ENCODE results near the gene RER1.

RER1 gene

DNA sequence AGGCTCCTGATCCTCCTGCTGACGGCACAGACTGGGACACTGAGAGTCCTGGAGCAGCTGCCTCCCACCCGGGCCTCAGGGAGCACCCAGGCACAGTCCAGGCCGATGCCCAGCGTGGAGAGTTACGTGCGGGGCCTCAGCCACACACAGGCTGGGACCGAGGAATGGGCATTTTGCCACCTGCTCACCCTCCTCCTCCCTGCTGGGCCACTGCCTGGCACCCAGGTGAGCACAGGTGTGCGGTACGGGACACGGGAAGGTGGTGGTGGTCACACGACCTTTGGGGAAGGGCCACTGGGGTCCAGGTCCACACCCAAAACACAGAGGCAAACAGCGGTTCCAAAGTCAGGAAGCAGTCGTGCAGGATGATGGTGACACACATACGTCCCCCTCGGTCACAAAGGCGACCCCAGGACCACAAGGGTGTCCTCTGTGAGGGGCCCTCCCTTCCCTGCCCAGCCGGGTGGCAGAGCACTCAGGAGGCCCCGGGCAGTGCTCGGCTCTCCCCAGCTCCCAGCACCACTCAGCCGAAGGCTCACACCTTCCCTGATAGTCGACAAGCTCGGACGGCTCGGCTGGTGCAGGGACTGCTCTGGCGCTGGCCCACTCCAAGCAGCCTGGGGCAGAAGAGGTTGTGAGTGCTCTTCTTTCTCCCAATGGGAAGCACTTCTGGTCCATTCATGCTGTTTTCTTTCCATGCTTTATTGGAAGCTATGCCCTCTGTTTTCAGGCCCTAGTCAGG is 14.5 kb upstream of the RER1 start:
- no peak for DNase-seq

DNA sequence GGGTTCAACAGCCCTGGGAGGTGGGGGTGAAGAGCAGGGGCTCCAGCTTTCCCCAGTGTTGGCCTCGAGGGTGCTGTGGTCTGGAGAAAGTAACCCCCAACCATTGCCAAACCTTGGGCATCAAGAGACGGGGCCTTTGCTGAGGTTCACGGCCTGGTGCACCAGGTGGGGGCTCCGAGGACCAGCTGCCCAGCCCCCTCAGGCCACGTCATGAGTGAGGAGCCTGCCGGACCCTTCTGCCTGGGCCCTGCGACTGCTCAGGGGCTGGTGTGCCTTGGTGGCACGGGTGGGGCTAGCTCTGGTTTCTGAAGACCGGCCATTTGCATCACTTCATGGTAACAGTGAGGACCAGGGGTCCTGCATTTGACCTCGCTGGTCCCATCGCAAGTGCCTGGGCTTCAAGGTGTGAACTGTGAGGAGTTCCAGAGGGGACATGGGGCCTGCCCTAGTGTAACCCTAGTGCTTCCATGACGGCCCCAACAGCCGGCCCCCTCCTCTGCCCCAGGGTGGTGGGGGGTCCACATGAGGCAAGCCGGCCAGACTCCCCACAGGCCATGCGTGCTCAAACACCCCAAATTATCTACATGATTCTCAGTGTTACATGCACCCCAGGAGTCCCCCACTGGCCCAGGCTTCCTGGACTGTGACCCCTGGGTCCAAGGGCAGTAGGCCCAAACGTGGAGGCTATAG is 13.7 kb upstream of the RER1 start:
- DNase-seq = no peak

DNA sequence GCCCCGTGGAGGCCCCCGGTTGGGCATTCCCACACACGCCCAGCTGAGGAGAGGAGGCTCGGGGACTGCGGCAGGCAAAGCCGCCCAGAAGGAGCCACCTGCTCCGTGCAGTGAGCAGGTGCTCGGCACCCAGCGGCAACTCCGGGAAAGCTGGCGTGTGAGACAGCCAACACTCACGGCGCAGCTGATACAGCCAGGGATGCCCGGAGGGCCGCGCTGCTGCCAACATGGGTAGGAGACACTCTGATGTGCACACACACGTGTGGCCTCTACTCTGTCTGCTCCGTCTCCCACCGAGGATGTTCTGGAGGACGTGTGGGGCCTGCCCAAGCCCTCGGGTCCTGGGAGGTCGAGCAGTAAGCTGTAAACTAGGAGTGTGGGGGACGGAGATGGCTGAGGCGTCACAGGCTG is 13.2 kb upstream of the RER1 start:
- no peak for DNase-seq

DNA sequence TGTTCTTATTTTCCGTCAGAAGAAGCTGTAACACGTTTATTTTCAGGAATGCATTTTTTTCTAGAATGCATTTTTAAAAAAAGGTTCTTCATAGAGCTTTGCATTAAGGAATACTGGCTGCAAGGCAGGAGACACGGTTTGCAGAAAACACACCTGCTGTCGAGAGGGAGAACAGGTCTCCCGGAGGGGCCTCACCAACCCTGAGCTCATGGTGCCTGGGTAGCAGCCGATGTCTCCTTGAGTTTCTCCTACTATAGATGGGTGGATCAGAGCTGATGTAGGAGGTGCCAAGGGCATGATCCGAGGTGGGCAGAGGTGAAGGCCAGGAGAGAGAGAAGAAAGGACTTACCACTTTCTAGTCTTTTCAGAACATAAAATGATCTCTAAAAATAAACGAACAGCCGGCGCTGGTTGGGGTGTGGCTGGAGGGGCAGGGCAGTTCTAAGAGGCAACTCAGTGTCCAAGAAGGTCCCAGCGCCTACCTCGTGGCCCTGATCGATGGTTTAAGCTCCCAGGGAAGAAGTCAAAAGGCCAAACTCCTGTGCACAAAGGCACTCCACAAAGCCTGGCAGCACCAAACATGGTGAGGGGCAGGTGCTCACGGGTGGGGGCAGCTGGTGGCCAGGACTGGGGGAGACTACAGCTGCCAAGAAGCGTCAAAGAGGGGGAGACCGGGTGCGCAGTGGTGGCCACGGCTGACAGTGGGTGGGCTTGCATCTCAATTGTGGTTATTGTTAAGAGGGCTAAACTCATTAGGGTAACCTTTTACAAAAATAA is 12.5 kb upstream of the RER1 start:
- no peak for DNase-seq

DNA sequence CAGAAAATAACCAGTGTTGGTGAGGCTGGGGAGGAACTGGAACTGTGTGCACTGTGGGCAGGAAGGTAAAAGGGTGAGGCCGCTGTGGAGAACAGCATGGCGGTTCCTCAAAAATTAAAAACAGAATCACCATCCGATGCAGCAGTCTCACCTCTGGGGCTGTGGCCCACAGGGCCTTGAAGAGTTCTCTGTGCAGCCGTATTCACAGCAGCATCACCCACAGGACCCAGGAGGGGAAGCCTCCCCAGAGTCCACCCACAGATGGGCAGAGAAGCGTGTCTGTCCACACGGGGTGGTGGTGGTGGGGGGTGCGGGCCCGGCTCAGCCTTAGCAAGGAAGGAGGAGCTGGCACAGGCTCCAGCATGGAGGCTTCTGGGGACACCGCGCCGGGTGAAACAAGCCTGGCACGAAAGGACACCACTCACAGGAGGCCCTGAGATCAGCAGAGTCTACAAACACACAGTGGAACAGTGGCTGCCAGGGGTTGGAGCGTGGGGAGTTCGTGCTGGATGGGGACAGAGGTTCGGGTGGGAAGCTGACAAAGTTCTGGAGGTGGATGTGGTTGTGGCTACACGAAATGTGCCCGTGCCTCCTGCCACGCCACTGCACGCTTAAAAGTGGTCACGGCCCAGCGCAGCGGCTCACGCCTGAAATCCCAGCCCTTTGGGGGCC is 11.8 kb upstream of the RER1 start:
- no peak for DNase-seq

DNA sequence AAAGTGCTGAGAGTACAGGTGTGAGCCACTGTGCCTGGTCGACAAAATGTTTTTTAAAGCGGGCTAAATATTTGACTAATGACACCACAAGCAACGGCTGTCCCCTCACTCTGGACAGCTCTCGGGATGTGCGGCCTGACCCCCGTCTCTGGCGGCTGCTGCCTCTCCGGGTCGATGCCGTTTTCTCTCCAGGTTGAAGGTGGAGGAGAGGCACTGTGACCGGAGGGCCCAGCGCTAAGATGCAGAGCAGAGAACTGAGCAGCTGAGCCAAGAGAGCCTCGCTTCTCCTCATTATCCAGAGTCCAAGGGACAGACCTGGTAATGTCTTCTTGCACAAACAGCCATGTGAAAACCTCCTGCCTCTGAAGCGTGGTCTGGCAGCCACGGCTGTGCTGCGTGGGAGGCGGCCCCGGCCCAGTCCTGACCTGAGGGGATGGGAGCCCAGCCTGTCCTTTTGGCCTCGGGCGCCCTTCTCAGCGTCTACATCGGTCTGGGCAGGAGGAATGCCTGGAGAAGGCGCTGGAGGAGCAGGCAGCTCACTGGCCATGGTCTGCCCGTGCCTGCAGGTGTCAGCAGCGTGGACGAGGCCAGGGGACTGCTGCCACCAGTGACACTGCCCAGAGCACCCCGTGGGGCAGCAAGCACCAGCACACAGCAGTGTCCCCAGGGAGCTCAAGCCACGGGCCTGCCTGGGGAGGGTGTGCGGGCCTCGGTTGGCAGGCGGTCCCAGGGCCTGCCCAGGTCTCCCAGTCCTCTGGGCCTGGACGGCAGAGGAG is 10.6 kb upstream of the RER1 start:
- no peak for DNase-seq

DNA sequence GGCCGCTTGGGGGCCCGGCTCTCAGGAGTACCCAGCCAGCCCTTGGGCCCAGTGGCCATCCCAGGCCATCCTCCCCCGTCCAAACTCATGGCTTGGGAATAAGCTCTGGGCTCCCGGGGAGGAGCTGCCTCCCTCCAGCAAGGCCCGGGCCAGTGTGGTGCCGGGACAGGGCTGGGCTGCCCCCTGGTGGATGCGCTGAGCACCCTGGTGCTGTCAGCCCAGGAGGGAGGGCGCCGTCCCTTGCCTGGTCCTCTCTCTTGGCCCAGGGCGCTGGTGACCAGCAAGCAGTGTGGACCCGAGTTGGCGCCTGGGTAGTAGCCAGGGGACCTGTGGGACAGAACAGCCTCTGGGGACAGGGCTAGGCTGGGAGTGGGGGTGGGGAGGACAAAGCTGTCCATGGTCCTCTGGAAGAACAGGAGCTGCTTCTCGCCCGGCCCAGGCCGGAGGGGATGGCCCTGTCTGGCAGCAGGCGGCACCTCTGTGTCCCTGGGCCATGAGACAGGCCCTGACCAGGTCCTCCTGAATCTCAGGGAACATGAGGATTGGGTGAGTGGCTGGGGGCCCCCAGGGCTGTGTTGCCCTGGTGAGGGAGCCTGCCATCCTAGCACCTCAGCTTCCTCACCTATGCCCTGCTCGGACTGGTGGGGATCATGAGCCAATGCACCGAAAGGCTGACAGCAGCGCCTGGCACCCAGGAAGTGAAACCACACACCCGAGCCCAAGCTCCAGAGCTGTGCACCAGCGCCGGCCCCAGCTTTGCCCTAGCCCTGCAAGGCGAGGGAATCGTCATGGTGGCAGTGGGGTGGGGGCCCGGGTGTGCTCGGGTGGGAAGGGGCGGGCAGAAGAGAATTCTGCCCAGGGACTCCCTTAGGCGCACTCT is 9.7 kb upstream of the RER1 start:
- DNase-seq = peak; percentile 77

DNA sequence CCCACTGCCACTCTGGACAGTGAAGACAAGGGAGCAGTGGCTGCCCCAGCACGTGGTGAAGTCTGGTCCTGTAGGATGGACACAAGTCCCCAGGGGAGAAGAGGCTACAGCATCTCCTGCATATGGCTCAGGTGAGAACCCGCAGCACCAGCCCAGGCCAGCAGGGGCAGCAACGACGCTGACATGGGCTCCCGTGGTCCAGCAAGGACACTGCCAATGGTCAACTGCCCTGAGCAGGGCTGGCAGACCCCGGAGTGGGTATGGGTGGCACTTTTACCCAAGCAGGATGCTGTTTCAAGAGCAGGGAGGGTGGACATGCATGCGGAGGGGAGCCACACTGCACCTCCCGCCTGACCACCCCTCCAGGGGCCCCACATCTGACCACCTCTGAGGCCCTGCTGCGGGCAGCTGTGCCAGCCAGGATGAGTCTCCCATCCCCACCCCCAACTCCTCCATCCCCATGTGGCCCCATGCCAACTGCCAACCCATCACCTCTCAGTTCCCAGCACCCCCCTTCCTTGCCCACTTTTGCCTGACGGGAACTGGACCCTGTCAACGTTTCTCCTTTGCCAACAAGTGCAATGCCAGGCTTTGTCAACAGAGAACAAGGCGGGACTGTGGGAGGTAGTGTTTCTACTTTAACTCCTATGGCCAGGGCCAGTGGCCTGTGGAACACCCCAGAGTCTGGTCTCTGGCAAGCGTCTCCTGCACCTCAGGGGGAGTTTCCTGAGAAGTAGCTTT is 8.8 kb upstream of the RER1 start:
- DNase-seq = peak; percentile 65

DNA sequence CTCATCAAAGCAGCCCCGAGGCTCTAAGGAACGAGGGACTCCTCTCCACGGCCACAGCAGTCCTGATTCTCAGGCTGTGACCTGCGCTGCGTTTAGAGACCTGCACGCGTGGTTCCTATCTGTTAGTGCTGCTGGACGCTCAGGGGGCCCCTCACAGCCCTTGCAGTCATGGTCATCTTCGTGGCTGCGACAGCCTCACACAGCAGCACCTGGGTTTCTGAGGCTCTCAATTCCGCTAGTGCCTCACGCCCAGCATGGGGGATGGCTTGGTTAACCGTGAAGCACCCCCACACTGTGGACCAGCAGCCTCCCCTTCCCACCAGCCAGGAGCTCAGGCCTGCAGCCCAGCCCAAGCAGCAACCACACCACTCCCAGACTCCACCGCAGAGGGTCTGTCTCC is 8.1 kb upstream of the RER1 start:
- DNase-seq = no peak

DNA sequence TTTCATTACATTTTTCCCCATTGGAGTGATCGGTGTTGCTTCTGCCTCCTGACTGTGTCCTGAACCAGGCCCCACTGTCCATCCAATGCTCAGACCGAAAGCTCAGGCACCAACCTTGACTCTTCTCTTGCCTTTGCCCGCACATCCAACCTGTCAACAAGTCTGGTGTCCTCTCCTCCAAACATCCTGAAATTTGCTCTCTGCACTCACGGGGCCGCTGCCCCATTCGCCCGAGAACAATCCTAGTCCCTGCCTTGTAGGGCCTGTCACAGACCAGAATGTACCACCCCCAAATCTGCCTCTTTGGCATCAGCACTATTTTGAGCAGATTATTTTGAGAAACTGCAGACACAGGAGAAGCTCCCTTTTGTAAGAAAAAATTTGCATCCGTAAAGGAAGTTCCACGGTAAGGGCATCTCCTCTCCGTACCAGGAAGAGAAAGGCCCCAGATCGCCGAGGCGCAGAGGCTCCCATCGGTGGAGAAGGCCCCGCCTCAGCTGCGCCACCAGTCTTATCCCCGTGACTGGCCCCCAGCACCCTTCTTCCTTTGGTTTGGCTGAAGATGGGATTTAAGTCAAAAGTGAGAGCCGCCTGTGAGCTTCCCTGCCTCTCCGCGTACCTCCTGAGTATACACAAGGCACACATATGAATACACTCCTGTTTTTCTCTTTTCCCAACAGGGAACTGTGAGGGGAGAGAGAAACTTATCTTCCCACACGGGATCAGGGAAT is 7.3 kb upstream of the RER1 start:
- no peak for DNase-seq

DNA sequence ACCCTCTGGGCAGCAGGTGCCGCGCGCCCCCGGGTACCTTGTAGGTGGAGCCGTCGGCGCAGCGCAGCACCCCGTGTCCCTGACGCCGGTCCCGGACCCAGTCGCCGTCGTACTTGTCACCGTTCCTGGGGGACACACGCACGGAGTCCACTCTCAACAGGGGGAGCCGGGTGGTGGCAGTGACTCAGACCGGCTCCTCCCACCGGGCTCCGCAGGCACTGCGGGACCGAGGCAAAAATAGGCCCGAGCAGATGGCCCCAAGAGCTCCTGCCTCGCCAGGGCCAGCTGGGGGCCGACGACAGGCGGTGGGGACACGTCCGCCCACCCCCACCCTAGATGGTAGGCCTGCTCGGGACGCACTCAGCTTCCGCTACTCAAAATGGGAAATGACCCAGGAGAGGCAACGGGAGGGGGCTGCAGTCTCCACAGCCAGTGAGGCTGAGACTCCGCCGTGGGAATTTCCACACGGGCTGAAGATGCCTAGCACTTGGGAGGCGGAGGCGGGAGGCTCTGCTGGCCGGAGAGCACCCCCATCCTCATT is 6.6 kb upstream of the RER1 start:
- DNase-seq = no peak

DNA sequence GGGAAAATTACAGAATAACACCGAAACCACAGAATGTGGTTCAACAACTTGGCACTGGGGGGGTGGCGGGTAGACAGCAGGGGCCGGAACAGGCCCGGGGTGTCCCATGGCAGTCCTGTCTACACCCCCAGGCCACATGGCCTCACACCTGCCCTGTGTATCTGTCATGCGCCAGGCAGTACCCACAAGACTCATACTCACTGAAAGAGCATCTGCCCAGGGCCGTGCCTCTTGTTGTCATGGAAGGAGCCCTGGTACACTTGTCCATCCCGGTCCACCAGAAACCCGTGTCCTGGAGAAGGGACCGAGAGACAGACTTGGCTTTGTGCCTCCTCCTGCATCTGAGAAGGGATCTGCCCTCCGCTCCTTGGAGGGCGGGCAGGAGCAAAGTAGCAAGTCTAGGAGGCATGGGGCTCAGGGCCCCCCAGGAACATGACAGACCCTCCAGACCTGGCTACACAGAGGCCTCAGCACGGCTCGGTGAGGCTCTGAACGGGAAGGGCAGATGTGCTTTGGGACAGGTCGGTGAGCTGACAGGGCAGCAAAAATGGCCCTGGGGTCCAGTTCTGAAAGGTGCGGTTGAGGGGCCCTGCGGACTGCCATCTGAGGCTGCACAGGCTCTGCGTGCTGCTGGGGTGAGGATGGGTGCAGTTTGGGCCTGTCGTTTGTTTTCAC is 5.9 kb upstream of the RER1 start:
- DNase-seq = no peak

DNA sequence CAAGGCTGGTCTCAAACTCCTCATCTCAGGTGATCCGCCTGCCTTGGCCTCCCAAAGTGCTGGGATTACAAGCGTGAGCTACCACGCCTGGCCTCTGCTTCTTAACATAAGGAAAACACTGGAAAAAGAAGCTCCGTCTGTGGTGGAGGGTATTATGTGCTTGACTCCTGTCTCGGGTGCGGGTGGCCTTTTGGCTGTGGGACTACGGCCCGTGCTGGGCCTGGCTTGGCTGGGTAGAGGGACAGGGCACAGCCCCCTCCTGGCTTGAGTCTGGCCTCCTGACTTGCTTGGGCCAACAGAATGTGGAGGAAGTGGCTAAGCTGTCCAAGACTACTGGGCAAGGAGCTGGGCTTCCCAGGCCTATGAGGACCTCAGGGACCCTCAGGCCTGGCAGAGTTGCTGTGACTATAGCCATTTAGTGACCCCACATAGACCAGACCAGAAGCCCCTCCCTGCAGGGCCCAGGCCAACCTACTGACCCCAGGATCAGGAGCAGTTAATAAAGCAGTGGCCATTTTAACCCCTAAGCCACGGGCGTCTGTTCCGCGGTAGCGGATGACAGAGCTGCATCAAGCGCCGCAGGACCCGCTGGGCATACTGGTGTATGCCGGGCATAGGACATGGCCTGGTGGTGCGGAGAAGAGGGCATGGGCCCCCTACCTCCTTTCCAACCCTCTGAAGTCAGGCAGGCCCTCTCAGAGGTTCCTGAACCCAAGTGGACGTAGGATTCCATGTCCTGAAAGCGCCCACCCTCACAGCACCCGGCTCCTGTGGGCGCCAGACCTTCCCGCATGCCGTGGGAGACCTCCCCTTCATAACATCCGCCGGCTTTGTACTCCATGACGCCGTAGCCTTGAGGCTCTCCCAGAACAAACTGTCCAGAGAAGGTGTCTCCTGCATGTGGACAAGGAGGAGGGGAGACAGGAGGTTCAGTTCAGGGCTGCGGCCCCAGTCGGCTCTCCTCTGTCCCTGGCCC is 4.7 kb upstream of the RER1 start:
- DNase-seq = no peak

DNA sequence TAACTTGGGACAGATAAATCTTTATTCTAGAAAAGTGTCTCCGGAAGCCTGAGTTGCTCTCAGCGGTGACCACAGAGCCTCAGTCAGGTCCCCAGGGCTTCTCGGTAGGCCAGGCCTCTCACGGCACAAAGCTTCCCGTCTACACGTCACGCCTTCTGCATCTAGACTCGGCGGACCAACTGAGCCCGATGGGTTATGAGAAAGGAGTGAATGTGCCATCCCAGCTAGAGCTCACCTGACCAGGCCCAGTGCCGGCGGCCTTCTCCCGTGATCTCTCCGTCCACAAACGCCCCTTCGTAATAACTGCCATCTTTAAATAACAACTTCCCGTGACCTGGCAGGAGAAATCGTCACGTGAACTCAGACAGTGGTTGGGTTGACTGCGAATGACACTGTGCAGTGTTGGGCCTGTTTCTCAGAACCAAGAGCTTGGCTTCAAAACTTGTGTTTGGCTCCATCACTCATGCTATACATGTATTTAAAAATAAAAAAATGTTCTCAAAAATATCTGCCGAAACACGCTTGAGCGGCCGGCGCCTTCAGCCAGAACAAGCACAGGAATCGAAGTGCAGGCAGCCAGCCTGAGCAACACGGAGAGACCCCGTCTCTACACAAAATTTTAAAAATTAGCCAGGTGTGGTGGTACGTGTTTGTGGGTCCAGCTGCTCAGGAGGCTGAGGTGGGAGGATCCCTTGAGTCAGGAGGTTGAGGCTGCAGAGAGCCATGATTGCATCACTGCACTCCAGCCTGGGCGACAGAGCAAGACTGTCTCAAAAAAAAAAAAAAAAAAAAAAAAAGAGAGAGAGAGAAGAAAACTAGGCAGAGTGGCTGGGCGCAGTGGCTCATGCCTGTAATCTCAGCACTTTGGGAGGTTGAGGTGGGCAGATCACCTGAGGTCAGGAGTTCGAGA is 3.4 kb upstream of the RER1 start:
- DNase-seq = no peak

DNA sequence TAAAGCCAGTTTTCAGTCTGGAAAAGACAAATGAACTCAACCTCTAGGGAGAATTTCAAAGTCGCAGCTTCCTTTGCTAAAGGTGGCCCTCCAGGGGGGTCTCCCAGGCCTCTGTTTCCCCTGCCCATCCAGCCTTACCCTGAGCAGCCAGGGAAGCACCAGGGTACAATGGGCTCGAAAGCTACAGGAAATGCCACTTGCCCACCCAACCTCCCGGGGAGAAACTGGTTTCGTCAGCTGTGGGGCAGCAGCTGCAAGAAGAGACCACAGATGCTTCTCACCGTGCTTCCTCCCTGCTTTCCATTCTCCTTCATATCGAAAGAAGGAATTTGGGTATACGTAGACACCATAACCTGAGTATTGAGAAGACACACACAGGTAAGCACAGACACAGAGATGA is 2.0 kb upstream of the RER1 start:
- DNase-seq = no peak

DNA sequence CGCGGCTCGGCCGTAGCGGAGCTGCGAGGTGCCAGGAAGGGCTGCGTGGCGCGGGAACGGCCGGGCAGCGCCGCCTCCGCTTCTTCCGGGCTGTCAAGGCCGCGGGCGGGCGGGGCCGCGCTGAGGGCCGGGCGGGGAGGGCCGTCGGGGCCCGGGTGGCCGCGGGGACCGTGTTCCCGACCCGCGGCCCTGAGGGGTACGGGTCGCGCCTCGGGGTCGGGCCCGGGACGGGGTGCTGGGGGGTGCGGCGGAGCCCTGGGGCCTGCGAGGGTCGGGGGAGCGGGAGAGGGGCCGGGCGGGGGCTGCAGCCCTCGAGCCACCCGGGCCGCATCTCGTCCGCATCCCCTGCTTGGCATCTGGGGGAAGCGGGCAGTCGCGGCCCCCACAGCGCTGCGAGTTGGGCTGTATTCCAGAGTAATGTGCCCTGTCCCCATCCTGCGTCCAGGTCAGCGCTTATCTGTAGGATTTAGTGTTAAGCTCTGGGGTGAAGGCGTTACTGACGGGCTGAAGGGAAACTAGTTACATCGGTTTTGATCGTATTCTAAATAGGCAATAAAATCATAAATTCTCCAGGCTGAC is 379 bp downstream of the RER1 start:
- DNase-seq = no peak

All from RPMI8226 (cell line).